GM18520 (cell line): ENCODE measurements around the gene MPG.

Source experiments
- ATAC-seq: cut with Tn5 transposase; IDR thresholded peaks from one replicate; pipeline ENCODE4 v1.9.1; 2021; ENCODE audit not compliant: unreplicated experiment

Gene MPG

DNA sequence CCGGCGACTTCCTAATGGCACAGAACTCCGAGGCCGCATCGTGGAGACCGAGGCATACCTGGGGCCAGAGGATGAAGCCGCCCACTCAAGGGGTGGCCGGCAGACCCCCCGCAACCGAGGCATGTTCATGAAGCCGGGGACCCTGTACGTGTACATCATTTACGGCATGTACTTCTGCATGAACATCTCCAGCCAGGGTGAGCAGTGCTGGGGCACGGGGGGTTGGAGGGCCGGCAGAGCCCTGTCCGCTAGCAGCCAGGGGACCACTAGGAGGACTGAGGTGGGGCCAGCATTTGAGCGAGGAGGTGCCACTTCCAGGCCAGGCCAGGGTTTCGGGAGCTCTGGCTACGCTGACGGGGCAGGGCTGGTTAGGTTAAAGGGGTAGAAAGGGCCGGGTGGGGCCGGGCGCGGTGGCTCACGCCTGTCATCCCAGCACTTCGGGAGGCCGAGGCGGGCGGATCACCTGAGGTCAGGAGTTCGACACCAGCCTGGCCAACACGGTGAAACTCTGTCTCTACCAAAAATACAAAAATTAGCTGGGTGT is 5.1 kb downstream of the MPG start:
- ATAC-seq: no peak

- ATAC-seq: no peak
These were observed 6.0 kb downstream of the MPG start for GRCh38 chr16:83781-84615.

GRCh38 chr16:84718-85406 is 6.8 kb downstream of the MPG start:
- peak; percentile 54 for ATAC-seq

GRCh38 chr16:85407-85782 is 7.4 kb downstream of the MPG start:
- ATAC-seq: no peak

- ATAC-seq: no peak
These were observed 7.8 kb downstream of the MPG start for GRCh38 chr16:85865-86264.

- no peak for ATAC-seq
These were observed 8.5 kb downstream of the MPG start for GRCh38 chr16:86483-86952.

DNA sequence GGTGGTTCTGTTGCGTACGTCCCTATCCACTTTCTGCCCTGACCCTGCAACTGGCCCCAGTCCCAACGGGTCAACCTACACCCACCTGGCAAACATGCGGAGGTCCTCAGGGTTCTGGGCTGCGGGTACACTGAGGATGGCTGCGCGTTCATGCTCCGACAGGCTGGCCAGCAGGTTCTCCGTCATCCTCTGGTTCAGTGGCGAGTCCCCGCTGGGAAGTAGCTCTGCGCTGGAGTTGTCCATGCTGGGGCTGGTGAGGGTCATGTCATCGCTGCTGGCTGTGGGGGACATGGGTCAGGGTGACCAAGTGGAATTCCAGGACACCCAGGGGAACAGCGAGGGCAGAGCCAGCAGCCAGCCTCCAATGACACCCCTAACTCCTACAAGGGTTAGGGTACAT is 10.6 kb downstream of the MPG start:
- ATAC-seq: no peak

GRCh38 chr16:89391-90302 is 11.6 kb downstream of the MPG start:
- ATAC-seq: no peak

GRCh38 chr16:91484-91883 is 13.5 kb downstream of the MPG start:
- no peak for ATAC-seq

- no peak for ATAC-seq
These were observed 14.7 kb downstream of the MPG start for GRCh38 chr16:92431-93339.

GRCh38 chr16:94918-95265 is 16.9 kb downstream of the MPG start:
- no peak for ATAC-seq

DNA sequence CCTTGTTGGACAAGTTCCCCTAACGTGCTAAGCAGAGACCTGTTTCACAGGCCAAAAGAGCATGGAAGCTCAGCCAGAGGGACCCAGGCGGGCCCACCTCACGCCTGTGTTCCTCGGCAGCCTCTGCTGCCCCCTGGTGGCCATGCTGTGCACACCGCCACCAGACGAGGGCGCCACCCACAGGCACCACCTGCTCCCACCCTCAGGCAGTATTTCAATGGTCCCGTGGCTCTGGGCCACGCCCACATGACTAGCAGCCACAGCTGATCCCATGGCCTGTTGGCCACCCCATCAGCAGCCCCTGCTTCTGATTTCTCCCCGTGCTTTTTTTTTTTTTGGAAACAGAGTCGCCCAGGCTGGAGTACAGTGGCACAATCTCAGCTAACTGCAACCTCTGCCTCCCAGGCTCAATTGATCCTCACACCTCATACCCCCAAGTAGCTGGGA is 18.9 kb downstream of the MPG start:
- no peak for ATAC-seq

- ATAC-seq: no peak
These were observed 19.8 kb downstream of the MPG start for GRCh38 chr16:97822-98221.

- ATAC-seq: no peak
These were observed 23.0 kb downstream of the MPG start for GRCh38 chr16:100989-101388.

- ATAC-seq: no peak
These were observed 23.6 kb downstream of the MPG start for GRCh38 chr16:101586-101985.

DNA sequence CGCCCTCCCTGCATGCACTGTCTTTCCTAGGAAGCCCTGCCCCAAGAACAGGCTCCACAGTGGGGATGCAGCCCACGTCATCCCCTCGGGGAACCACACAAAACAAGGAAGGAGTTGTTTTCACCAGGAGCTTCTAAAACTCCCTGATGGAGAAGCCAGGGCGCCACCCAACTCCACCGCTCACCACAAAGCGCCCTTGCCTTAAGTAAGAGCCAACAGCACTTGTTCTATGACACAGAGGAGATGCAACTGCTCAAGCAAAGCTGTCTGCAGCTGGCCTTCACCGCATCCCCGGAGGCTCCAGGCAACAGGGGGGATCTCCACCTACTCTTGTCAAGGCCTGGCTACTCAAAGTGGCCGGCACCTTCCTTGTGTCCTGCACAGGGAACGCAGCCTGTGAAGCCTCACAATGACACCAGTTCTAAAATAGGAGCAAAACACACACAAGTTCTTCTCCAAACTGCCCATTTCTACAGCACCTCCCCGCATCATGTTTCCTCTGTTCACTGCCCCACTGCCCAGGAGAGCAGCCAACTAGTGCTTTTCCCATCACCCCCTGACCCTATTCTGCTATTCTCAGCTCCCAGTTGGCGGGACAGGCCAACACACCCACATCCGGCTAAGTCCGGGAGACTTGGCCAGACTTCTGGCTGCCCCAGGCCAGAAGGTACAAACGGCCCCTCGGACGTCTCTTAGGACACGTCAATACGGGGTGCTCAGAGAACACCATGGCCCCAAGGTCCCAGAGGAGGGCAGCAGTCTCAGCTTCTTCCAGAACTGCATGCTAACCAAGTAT is 24.2 kb downstream of the MPG start:
- no peak for ATAC-seq

- ATAC-seq: no peak
These were observed 26.3 kb downstream of the MPG start for GRCh38 chr16:104355-104754.

DNA sequence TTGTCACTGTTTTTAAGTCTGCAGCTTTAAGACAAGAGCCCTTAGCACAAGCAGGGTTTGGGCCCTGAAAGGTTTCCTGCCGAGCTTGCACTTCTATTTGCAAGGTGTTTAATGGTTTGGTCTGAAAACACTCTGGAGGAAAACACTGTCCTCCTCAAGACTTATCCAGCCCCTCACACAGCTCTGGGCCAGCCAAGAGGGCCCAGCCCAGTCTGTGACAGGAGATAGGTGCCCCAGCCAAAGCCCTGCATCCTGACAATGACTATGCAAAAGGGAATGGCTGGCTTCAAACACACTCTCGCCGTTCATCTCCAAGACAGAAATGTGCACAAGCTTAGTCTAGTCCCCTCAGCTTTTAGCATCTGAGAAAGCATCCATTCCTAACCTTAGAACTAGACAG is 26.9 kb downstream of the MPG start:
- no peak for ATAC-seq

GRCh38 chr16:105521-105920 is 27.5 kb downstream of the MPG start:
- ATAC-seq: no peak
